ENCODE data around the gene UBE2D2.

DNA sequence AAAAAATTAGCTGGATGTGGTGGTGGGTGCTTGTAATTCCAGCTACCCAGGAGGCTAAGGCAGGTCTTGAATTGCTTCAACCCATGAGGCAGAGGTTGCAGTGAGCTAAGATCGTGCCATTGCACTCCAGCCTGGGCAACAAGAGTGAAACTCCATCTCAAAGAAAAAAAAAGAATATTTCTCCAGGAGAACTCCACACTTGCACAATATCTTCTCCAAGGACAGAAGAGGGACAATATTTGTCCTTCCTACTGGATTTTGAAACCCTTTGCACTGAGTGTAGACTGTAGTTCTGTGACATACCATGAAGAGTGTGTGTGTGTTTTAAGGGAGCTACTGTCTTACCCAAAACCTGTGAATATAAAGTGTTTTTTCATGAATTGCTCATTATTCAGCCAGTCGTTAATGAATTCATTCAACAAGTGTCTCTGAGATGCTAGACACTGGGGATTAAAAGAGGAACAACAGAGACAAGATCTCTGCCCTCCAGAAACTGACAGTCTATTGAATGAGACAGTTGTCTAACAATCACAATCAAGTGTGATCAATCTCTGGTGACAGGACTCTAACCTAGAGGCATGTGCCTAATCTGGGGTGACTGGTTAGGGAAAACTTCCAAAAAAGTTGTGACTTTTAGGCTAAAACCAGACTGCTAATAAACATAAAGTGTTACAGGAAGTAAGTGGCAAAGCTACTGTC is 9.8 kb upstream of the UBE2D2 start:
- TF ChIP-seq, protein P1, sequence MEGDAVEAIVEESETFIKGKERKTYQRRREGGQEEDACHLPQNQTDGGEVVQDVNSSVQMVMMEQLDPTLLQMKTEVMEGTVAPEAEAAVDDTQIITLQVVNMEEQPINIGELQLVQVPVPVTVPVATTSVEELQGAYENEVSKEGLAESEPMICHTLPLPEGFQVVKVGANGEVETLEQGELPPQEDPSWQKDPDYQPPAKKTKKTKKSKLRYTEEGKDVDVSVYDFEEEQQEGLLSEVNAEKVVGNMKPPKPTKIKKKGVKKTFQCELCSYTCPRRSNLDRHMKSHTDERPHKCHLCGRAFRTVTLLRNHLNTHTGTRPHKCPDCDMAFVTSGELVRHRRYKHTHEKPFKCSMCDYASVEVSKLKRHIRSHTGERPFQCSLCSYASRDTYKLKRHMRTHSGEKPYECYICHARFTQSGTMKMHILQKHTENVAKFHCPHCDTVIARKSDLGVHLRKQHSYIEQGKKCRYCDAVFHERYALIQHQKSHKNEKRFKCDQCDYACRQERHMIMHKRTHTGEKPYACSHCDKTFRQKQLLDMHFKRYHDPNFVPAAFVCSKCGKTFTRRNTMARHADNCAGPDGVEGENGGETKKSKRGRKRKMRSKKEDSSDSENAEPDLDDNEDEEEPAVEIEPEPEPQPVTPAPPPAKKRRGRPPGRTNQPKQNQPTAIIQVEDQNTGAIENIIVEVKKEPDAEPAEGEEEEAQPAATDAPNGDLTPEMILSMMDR (IDR thresholded peaks at IDR 0.05): no peak
- no peak for TF ChIP-seq EP300 (IDR thresholded peaks at IDR 0.05)

All from gastroesophageal sphincter (tissue), 3 donors.